Cardiac septum (tissue), 1 donor: ENCODE results near the gene EEF2. TPM values are rescaled to one million over a fixed set of nuclear protein-coding genes. Genes with fewer than 3 reads are reported as not detected.

Source experiments
- microRNA-seq: library from miRNA; unstranded; fragments of <30 nt; microRNA quantifications from one replicate; pipeline ENCODE4 v1.2.0, GENCODE V29; 2020
- total RNA-seq: library from RNA; stranded (reverse); fragmentation: NEBNext Ultra II Directional; extraction: Animal tissue kit (Norgen Biotek cat#: 25700); gene quantifications from one replicate; pipeline ENCODE4 v1.2.1, GENCODE V29; 2021
- donor health status: DM: no; HTN: no; CAD: no.

The EEF2 gene
- total RNA-seq, 1 donor from 2014 or later = 1,625 TPM

Small RNAs within 50 kb of the gene (microRNA-seq; reads per million reads assigned to microRNA genes)
- not detected for gene MIR637

Other genes starting within 250 kb of the EEF2 start
- gene APBA3, start 223.8 kb downstream of the EEF2 start, total RNA-seq = 12.5 TPM
- 81.4 TPM for gene MRPL54, start 222.8 kb downstream of the EEF2 start, total RNA-seq
- not detected for gene RAX2, start 213.2 kb downstream of the EEF2 start, total RNA-seq
- 0.38 TPM for gene MATK, start 199.1 kb downstream of the EEF2 start, total RNA-seq
- gene ZFR2, start 116.4 kb downstream of the EEF2 start, total RNA-seq = 0.62 TPM
- not detected for gene ATCAY, start 104.8 kb downstream of the EEF2 start, total RNA-seq
- 568 TPM for gene NMRK2, start 52.4 kb downstream of the EEF2 start, total RNA-seq
- gene DAPK3, start 14.4 kb downstream of the EEF2 start, total RNA-seq = 180 TPM
- gene PIAS4, start 22.3 kb upstream of the EEF2 start, total RNA-seq = 18.4 TPM
- gene ZBTB7A, start 81.4 kb upstream of the EEF2 start, total RNA-seq = 29.9 TPM
- 107 TPM for gene MAP2K2, start 138.7 kb upstream of the EEF2 start, total RNA-seq
- not detected for gene CREB3L3, start 168.2 kb upstream of the EEF2 start, total RNA-seq
- gene SIRT6, start 197.1 kb upstream of the EEF2 start, total RNA-seq = 14.9 TPM
- 1.6 TPM for gene ANKRD24, start 197.2 kb upstream of the EEF2 start, total RNA-seq
- not detected for gene EBI3, start 244.1 kb upstream of the EEF2 start, total RNA-seq